Measurements from ENCODE around the gene CANT1.

DNA sequence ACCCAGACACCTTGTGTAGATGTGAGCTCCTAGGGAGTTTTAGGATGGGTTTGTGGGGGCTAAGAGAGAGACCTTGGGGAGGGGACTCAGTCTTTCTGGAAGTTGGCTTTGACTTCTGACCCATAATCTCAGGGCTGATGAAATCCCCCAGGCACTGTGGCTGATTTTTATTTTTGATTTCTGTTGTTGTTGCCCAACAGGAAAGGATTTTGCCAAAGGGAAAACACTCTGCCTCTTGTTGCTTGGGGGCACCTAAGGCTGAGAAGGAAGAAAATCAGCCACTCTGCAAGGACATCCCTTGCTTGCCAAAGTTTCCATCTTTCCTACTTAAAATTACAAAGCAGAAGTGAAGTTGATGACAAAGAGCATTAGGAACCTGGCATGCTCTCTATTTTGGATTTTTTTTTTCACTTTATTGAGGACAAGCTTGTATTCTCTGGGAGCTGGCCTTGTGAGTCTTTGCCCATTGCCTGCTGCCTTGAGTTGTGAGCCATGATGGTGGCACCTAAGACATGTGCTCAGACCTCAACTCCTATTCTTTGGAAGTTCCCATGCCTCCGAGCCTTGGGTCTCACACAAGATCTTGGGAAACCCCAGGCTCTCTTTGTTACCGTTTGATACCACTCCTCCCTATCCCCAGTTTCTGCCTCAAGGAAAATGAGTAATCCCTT is 11.2 kb upstream of the CANT1 start:
- TF ChIP-seq, protein P1, sequence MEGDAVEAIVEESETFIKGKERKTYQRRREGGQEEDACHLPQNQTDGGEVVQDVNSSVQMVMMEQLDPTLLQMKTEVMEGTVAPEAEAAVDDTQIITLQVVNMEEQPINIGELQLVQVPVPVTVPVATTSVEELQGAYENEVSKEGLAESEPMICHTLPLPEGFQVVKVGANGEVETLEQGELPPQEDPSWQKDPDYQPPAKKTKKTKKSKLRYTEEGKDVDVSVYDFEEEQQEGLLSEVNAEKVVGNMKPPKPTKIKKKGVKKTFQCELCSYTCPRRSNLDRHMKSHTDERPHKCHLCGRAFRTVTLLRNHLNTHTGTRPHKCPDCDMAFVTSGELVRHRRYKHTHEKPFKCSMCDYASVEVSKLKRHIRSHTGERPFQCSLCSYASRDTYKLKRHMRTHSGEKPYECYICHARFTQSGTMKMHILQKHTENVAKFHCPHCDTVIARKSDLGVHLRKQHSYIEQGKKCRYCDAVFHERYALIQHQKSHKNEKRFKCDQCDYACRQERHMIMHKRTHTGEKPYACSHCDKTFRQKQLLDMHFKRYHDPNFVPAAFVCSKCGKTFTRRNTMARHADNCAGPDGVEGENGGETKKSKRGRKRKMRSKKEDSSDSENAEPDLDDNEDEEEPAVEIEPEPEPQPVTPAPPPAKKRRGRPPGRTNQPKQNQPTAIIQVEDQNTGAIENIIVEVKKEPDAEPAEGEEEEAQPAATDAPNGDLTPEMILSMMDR (IDR thresholded peaks at IDR 0.05) = no peak
- TF ChIP-seq POLR2A (IDR thresholded peaks at IDR 0.05) (no peak), POLR2AphosphoS5 (IDR thresholded peaks at IDR 0.05; ENCODE audit: insufficient read depth in 1 of 2, low read depth in 1 of 2) (no peak)
